HepG2 (cell line): ENCODE data around the gene SLC6A12. TPM values are rescaled to one million over a fixed set of nuclear protein-coding genes. Genes with fewer than 3 reads are reported as not detected.

Source experiments
- ARNTL ChIP-seq: sonication (generic); formaldehyde crosslinking; IDR thresholded peaks from 2 replicates; pipeline ENCODE4 v1.4.0; 2020; ENCODE audit warnings: mild to moderate bottlenecking, missing genetic modification reagents
- CEBPB ChIP-seq: IDR thresholded peaks from 2 replicates; pipeline ENCODE4 v1.6.1; 2011; ENCODE audit warnings: low read depth, low read length, improper control_type of control experiment, borderline replicate concordance
- JDP2 ChIP-seq: sonication (generic); formaldehyde crosslinking; IDR thresholded peaks from 2 replicates; pipeline ENCODE4 v1.8.1; 2022; ENCODE audit warnings: missing genetic modification reagents, borderline replicate concordance
- LCORL ChIP-seq, 2 experiments: fragments of 450-650 bp in 1 of 2; sonication (generic) in 1 of 2; formaldehyde crosslinking in 1 of 2; IDR thresholded peaks; 2 replicates each; pipeline versions ENCODE4 v1.5.0 to v1.6.1; 2017 to 2020; ENCODE audit warnings: antibody characterized with exemption in 1 of 2, missing genetic modification reagents in 1 of 2
- POLR2AphosphoS5 ChIP-seq: IDR thresholded peaks from 2 replicates; pipeline ENCODE4 v1.6.1; 2012; ENCODE audit warnings: low read depth, low read length
- TMF1 ChIP-seq: sonication (generic); formaldehyde crosslinking; IDR thresholded peaks from 2 replicates; pipeline ENCODE4 v1.8.1; 2022; ENCODE audit warnings: low read depth, missing genetic modification reagents
- ZNF160 ChIP-seq: sonication (generic); formaldehyde crosslinking; IDR thresholded peaks from 2 replicates; pipeline ENCODE4 v1.8.0; 2022; ENCODE audit warnings: mild to moderate bottlenecking, inconsistent platforms, missing genetic modification reagents
- ZNF331 ChIP-seq: sonication (generic); formaldehyde crosslinking; IDR thresholded peaks from 2 replicates; pipeline ENCODE4 v1.4.0; 2020; ENCODE audit warnings: missing genetic modification reagents
- ZNF615 ChIP-seq: sonication (generic); formaldehyde crosslinking; IDR thresholded peaks from 2 replicates; pipeline ENCODE4 v1.5.0; 2020; ENCODE audit warnings: mild to moderate bottlenecking, missing genetic modification reagents, borderline replicate concordance
- ZNF616 ChIP-seq: sonication (generic); formaldehyde crosslinking; IDR thresholded peaks from 2 replicates; pipeline ENCODE4 v1.5.0; 2020; ENCODE audit warnings: low read depth, mild to moderate bottlenecking, missing genetic modification reagents
- ZNF704 ChIP-seq: sonication (generic); formaldehyde crosslinking; IDR thresholded peaks from 2 replicates; pipeline ENCODE4 v1.8.1; 2023; ENCODE audit warnings: mild to moderate bottlenecking, inconsistent platforms, moderate library complexity, missing genetic modification reagents, borderline replicate concordance
- ZNF878 ChIP-seq: sonication (generic); formaldehyde crosslinking; IDR thresholded peaks from 2 replicates; pipeline ENCODE4 v1.8.1; 2023; ENCODE audit warnings: mild to moderate bottlenecking, missing genetic modification reagents, moderate library complexity
- polyA plus RNA-seq, 8 experiments: library from polyadenylated mRNA; depleted of rRNA in 3 of 8; stranded (reverse) in 7 of 8; unstranded in 1 of 8; fragments of >200 nt; fragmentation: Illumina TruSeq in 4 of 8; extraction: Trizol in 4 of 8; gene quantifications; 2 replicates each; pipeline versions ENCODE4 v1.2.1 to v1.2.3, GENCODE V29; 2011 to 2016; ENCODE audit warnings: low read depth in 4 of 8, missing spikeins in 1 of 8, mixed read lengths in 1 of 8; ENCODE audit not compliant: insufficient read depth in 1 of 8
- total RNA-seq, 5 experiments: library from RNA; depleted of rRNA; stranded (reverse); fragments of >200 nt; fragmentation: Illumina TruSeq; extraction: Trizol; gene quantifications; 2 replicates each; pipeline ENCODE4 v1.2.3, GENCODE V29; 2016; ENCODE audit warnings: low read depth in 1 of 5
- TF ChIP-seq, protein P1 (sequence below): IDR thresholded peaks from 2 replicates; pipeline ENCODE4 v1.6.1; 2016; ENCODE audit warnings: mild to moderate bottlenecking
- TF ChIP-seq, protein P2 (sequence below): sonication (generic); formaldehyde crosslinking; IDR thresholded peaks from 2 replicates; pipeline ENCODE4 v1.4.0; 2020; ENCODE audit warnings: mild to moderate bottlenecking, missing genetic modification reagents
- TF ChIP-seq, protein P3 (sequence below): IDR thresholded peaks from 2 replicates; pipeline ENCODE4 v1.6.1; 2016; ENCODE audit warnings: missing biosample characterization, missing genetic modification reagents, low read depth
- TF ChIP-seq, protein P4 (sequence below): sonication (generic); formaldehyde crosslinking; IDR thresholded peaks from 2 replicates; pipeline ENCODE4 v1.4.0; 2020; ENCODE audit warnings: missing genetic modification reagents, borderline replicate concordance

Gene SLC6A12
- total and polyA plus RNA-seq, 2 of the 13 experiments (the other 11 are each of a cell fraction or from before 2014, with no cell fraction given): 3.7 to 18.8 TPM

DNA sequence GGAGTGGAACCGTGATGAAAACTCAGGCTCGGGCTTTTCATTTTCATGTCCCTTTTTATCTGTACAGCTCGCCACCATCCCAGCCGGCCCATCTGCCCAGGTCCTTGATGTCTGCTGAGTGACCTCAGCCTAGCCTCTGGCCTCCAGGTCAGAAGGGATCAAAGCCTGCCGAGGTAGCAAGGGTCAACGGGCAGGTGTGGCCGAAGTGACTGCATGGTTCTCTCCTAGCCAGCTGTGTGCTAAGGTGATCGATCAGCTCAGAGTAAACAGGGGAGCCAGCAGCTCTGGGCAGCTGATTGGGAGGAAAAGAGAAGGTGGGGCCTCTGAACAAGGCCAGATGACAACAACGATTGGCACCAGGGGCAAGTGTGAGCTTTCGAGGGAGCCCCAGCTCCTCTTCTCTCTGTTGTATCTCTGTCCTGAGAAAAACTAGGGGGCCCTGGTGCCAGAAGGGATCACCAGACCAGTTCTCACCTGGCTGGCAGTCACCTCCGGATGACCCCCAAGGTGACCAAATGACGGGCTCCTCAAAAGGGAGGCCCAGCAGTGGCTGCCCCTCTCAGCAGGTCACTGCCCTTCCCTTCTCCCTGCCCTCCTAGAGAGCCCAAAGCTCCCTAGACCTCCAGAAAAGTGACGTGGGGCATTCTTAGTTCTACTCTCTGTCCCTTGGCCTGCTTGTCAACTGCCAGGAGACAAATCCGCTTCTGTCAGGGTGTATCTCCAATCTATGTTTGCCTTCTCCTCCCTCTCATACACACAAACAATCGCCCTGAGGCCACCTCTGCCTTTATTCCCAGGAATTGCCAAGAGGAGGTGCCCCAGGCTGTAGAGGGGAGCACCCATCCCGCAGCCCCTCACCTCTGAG lies 3.4 kb downstream of the SLC6A12 start (continued):
- TF ChIP-seq LCORL (IDR thresholded peaks at IDR 0.05) (no peak), LCORL (CRISPR knock-in tag; IDR thresholded peaks at IDR 0.05) (peak; percentile 98), ZNF878 (peak; percentile 93; the same call in 1 of the 2 replicates), ARNTL (CRISPR knock-in tag) (peak; percentile 95), ZNF160 (CRISPR knock-in tag) (peak; percentile 92), ZNF704 (CRISPR knock-in tag) (0 out of 2 replicates have a peak, but pooled peaks have one; percentile 30), POLR2AphosphoS5 (no peak), TMF1 (no peak), ZNF615 (CRISPR knock-in tag) (no peak), JDP2 (CRISPR knock-in tag) (peak; percentile 90; the same call in 1 of the 2 replicates), CEBPB (no peak), ZNF331 (CRISPR knock-in tag) (peak; percentile 97), ZNF616 (CRISPR knock-in tag) (0 out of 2 replicates have a peak, but pooled peaks have one; percentile 49)
- TF ChIP-seq, protein P1, sequence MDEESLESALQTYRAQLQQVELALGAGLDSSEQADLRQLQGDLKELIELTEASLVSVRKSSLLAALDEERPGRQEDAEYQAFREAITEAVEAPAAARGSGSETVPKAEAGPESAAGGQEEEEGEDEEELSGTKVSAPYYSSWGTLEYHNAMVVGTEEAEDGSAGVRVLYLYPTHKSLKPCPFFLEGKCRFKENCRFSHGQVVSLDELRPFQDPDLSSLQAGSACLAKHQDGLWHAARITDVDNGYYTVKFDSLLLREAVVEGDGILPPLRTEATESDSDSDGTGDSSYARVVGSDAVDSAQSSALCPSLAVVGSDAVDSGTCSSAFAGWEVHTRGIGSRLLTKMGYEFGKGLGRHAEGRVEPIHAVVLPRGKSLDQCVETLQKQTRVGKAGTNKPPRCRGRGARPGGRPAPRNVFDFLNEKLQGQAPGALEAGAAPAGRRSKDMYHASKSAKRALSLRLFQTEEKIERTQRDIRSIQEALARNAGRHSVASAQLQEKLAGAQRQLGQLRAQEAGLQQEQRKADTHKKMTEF (CRISPR knock-in tag): peak; percentile 99
- TF ChIP-seq, protein P2, sequence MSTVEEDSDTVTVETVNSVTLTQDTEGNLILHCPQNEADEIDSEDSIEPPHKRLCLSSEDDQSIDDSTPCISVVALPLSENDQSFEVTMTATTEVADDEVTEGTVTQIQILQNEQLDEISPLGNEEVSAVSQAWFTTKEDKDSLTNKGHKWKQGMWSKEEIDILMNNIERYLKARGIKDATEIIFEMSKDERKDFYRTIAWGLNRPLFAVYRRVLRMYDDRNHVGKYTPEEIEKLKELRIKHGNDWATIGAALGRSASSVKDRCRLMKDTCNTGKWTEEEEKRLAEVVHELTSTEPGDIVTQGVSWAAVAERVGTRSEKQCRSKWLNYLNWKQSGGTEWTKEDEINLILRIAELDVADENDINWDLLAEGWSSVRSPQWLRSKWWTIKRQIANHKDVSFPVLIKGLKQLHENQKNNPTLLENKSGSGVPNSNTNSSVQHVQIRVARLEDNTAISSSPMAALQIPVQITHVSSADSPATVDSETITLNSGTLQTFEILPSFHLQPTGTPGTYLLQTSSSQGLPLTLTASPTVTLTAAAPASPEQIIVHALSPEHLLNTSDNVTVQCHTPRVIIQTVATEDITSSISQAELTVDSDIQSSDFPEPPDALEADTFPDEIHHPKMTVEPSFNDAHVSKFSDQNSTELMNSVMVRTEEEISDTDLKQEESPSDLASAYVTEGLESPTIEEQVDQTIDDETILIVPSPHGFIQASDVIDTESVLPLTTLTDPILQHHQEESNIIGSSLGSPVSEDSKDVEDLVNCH (CRISPR knock-in tag): peak; percentile 79; the same call in 1 of the 2 replicates
- TF ChIP-seq, protein P3, sequence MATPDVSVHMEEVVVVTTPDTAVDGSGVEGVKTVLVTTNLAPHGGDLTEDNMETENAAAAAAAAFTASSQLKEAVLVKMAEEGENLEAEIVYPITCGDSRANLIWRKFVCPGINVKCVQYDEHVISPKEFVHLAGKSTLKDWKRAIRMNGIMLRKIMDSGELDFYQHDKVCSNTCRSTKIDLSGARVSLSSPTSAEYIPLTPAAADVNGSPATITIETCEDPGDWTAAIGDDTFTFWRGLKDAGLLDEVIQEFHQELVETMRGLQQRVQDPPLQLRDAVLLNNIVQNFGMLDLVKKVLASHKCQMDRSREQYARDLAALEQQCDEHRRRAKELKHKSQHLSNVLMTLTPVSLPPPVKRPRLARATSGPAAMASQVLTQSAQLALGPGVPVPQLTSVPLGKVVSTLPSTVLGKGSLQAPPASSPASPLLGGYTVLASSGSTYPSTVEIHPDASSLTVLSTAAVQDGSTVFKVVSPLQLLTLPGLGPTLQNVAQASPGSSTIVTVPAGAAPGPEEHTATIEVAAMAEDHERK (CRISPR knock-in tag): no peak
- TF ChIP-seq, protein P4, sequence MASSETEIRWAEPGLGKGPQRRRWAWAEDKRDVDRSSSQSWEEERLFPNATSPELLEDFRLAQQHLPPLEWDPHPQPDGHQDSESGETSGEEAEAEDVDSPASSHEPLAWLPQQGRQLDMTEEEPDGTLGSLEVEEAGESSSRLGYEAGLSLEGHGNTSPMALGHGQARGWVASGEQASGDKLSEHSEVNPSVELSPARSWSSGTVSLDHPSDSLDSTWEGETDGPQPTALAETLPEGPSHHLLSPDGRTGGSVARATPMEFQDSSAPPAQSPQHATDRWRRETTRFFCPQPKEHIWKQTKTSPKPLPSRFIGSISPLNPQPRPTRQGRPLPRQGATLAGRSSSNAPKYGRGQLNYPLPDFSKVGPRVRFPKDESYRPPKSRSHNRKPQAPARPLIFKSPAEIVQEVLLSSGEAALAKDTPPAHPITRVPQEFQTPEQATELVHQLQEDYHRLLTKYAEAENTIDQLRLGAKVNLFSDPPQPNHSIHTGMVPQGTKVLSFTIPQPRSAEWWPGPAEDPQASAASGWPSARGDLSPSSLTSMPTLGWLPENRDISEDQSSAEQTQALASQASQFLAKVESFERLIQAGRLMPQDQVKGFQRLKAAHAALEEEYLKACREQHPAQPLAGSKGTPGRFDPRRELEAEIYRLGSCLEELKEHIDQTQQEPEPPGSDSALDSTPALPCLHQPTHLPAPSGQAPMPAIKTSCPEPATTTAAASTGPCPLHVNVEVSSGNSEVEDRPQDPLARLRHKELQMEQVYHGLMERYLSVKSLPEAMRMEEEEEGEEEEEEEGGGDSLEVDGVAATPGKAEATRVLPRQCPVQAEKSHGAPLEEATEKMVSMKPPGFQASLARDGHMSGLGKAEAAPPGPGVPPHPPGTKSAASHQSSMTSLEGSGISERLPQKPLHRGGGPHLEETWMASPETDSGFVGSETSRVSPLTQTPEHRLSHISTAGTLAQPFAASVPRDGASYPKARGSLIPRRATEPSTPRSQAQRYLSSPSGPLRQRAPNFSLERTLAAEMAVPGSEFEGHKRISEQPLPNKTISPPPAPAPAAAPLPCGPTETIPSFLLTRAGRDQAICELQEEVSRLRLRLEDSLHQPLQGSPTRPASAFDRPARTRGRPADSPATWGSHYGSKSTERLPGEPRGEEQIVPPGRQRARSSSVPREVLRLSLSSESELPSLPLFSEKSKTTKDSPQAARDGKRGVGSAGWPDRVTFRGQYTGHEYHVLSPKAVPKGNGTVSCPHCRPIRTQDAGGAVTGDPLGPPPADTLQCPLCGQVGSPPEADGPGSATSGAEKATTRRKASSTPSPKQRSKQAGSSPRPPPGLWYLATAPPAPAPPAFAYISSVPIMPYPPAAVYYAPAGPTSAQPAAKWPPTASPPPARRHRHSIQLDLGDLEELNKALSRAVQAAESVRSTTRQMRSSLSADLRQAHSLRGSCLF: no peak
